Urothelium cell line (cell line): ENCODE data around the gene IMP3.
"Not testable (repeated sequence)": the region's sequence is repeated elsewhere in the genome, so short reads cannot be mapped to it uniquely, and the experiment has no call there.

Experiments used
- DNase-seq: peaks from one replicate; pipeline ENCODE4 v3.0.0; 2011; ENCODE audit warnings: low spot score, mixed read lengths
- FAIRE-seq: peaks from 2 replicates; lab custom pipeline; 2011; peaks lifted over from hg19 to GRCh38; lab: Jason Lieb, UNC

The IMP3 gene

GRCh38 chr15:75651810-75652543 lies 12.0 kb upstream of the IMP3 start:
- FAIRE-seq (no peak), DNase-seq (no peak)

- no peak for FAIRE-seq
- peak; percentile 41 for DNase-seq
These were observed 11.1 kb upstream of the IMP3 start for GRCh38 chr15:75650908-75651809.

- FAIRE-seq, result no peak
- no peak for DNase-seq
These were observed 9.8 kb upstream of the IMP3 start for GRCh38 chr15:75649848-75650247.

GRCh38 chr15:75649045-75649761 lies 9.2 kb upstream of the IMP3 start:
- FAIRE-seq (no peak), DNase-seq (no peak)

- FAIRE-seq (no peak), DNase-seq (peak; percentile 50)
These were observed 8.4 kb upstream of the IMP3 start for GRCh38 chr15:75648156-75649000.

- no peak for FAIRE-seq
- DNase-seq, result peak; percentile 86
These were observed 7.5 kb upstream of the IMP3 start, which contains the start of gene SNX33 for GRCh38 chr15:75647370-75648155. Gene SNX33 (plus strand): TSS chr15:75647912. CDS start chr15:75649103, 1,191 bp downstream.

GRCh38 chr15:75646944-75647364 lies 6.9 kb upstream of the IMP3 start:
- DNase-seq, result no peak

GRCh38 chr15:75646112-75646943 lies 6.3 kb upstream of the IMP3 start:
- FAIRE-seq (no peak), DNase-seq (no peak)

More at GRCh38 chr15:75646944-75647364, 6.9 kb upstream of the IMP3 start:
- no peak for FAIRE-seq

- FAIRE-seq (no peak), DNase-seq (no peak)
These were observed 4.4 kb upstream of the IMP3 start for GRCh38 chr15:75644376-75644775.

GRCh38 chr15:75641603-75642002 lies 1.6 kb upstream of the IMP3 start:
- FAIRE-seq, result no peak
- DNase-seq, result no peak

- FAIRE-seq, result no peak
- no peak for DNase-seq
These were observed 1.1 kb upstream of the IMP3 start for GRCh38 chr15:75641179-75641503.

- FAIRE-seq, result no peak
- DNase-seq, result peak; percentile 39
These were observed 607 bp upstream of the IMP3 start for GRCh38 chr15:75640483-75641178.

- DNase-seq (no peak), FAIRE-seq (no peak)
These were observed 774 bp downstream of the IMP3 start for GRCh38 chr15:75639191-75639708.

GRCh38 chr15:75637245-75638009 lies 2.6 kb downstream of the IMP3 start:
- DNase-seq (no peak), FAIRE-seq (no peak)

GRCh38 chr15:75636026-75636425 lies 4.0 kb downstream of the IMP3 start:
- no peak for FAIRE-seq

GRCh38 chr15:75633922-75634321 lies 6.1 kb downstream of the IMP3 start:
- DNase-seq, FAIRE-seq: not testable (repeated sequence)

More at GRCh38 chr15:75636026-75636425, 4.0 kb downstream of the IMP3 start:
- no peak for DNase-seq

- no peak for DNase-seq
These were observed 8.1 kb downstream of the IMP3 start for GRCh38 chr15:75631935-75632334.

More at GRCh38 chr15:75631935-75632334, 8.1 kb downstream of the IMP3 start:
- no peak for FAIRE-seq
